ENCODE measurements around the gene PIGA. TPM values are rescaled to one million over a fixed set of nuclear protein-coding genes. Genes with fewer than 3 reads are reported as not detected.
"Not testable (repeated sequence)": the region's sequence is repeated elsewhere in the genome, so short reads cannot be mapped to it uniquely, and the experiment has no call there.

The PIGA gene
- total RNA-seq, 1 donor from 2014 or later, result 45.0 TPM

GRCh38 chrX:15310117-15310516 is 25.2 kb downstream of the PIGA start:
- Histone ChIP-seq H3K4me3 (ENCODE audit: low read depth, low read length) (no peak overlapping the region), H3K36me3 (ENCODE audit: control insufficient read depth, insufficient read depth, low read length) (no peaks in the 10 kb centered on the region), H3K27me3 (ENCODE audit: control insufficient read depth, insufficient read depth, low read length) (no peaks in the 10 kb centered on the region)
- DNase-seq (ENCODE audit: low read depth), result no peak
- FAIRE-seq, result no peak
- TF ChIP-seq, protein P1, sequence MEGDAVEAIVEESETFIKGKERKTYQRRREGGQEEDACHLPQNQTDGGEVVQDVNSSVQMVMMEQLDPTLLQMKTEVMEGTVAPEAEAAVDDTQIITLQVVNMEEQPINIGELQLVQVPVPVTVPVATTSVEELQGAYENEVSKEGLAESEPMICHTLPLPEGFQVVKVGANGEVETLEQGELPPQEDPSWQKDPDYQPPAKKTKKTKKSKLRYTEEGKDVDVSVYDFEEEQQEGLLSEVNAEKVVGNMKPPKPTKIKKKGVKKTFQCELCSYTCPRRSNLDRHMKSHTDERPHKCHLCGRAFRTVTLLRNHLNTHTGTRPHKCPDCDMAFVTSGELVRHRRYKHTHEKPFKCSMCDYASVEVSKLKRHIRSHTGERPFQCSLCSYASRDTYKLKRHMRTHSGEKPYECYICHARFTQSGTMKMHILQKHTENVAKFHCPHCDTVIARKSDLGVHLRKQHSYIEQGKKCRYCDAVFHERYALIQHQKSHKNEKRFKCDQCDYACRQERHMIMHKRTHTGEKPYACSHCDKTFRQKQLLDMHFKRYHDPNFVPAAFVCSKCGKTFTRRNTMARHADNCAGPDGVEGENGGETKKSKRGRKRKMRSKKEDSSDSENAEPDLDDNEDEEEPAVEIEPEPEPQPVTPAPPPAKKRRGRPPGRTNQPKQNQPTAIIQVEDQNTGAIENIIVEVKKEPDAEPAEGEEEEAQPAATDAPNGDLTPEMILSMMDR (IDR thresholded peaks at IDR 0.05; ENCODE audit: insufficient read depth, low read length, severe bottlenecking), result no peak

- not testable (repeated sequence) for DNase-seq (ENCODE audit: low read depth); H3K36me3 ChIP-seq (ENCODE audit: control insufficient read depth, insufficient read depth, low read length); FAIRE-seq; H3K27me3 ChIP-seq (ENCODE audit: control insufficient read depth, insufficient read depth, low read length); H3K4me3 ChIP-seq (ENCODE audit: low read depth, low read length)
Measured at GRCh38 chrX:15305899-15306298, 29.4 kb downstream of the PIGA start.

GRCh38 chrX:15301924-15302323 is 33.4 kb downstream of the PIGA start:
- no peak for FAIRE-seq
- TF ChIP-seq, protein P1 (IDR thresholded peaks at IDR 0.05; ENCODE audit: insufficient read depth, low read length, severe bottlenecking), result no peak
- H3K36me3 ChIP-seq (ENCODE audit: control insufficient read depth, insufficient read depth, low read length), result no peaks in the 10 kb centered on the region
- H3K27me3 ChIP-seq (ENCODE audit: control insufficient read depth, insufficient read depth, low read length), result no peaks in the 10 kb centered on the region
- DNase-seq (ENCODE audit: low read depth), result no peak
- no peak overlapping the region for H3K4me3 ChIP-seq (ENCODE audit: low read depth, low read length)

DNA sequence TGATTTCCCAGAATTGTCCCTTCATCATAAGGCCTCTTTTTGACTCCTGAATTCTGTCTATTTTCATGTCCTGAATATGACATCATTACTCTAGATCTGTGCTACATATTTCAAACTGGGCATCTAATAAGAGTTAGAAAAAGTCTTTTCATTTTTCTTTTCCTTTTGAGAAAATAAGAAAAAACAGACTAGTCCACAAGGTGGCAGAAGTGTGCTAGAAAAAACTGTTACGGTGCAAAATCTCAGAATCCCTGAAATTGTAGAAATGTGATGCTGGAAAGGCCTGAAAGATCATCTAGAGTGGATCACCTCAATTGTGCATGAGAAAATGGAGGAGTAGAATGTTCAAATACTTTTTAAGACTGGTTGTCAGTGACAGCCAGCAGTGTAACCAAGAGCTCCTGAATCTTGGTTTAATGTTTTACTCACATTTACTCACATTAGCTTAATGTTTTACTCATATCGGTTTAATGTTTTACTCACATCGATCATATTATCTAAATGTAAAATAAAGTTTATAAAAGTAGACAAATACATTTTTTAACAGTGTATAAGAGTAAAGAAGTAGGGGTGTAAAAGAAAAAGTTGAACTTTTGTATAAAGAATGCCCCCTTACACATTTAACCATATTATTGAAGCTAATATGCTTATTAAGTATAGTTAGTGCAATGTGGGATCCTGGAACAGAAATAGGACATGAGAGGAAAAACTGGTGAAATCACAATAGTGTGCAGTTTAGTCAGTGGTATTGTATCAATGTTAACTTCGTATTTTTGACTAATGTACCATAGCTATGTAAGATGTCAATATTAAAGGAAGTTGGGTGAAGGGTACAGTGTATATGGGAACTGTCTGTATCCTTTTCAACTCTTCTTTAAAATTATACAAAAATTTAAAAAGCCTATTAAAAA is 35.1 kb downstream of the PIGA start:
- TF ChIP-seq, protein P1 (IDR thresholded peaks at IDR 0.05; ENCODE audit: insufficient read depth, low read length, severe bottlenecking), result peak; percentile 20
- DNase-seq (ENCODE audit: low read depth) (no peak), FAIRE-seq (no peak)
- no peaks in the 10 kb centered on the region for H3K27me3 ChIP-seq (ENCODE audit: control insufficient read depth, insufficient read depth, low read length)
- no peak overlapping the region for H3K4me3 ChIP-seq (ENCODE audit: low read depth, low read length)
- no peaks in the 10 kb centered on the region for H3K36me3 ChIP-seq (ENCODE audit: control insufficient read depth, insufficient read depth, low read length)

DNA sequence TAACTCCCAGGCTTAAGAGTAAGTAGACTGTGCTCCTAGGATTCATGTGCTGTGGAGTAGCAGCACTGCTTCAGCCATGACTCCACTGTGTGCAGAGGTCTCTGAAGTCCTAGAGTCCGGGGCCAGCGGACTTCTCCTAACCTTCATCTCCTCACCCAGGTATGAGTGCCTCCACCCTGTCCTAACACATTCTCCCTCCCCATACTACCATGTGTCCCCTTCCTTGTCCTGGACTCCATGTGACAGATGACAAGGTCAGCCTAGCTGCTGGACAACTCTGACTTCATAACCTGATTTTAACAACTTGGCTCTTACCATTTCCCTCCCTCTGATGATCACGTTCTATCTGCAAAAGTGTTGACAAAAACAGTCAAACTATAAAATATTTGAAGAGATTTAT is 36.5 kb downstream of the PIGA start:
- FAIRE-seq, result no peak
- no peaks in the 10 kb centered on the region for H3K27me3 ChIP-seq (ENCODE audit: control insufficient read depth, insufficient read depth, low read length)
- no peaks in the 10 kb centered on the region for H3K36me3 ChIP-seq (ENCODE audit: control insufficient read depth, insufficient read depth, low read length)
- TF ChIP-seq, protein P1 (IDR thresholded peaks at IDR 0.05; ENCODE audit: insufficient read depth, low read length, severe bottlenecking), result no peak
- no peak overlapping the region for H3K4me3 ChIP-seq (ENCODE audit: low read depth, low read length)
- no peak for DNase-seq (ENCODE audit: low read depth)

GRCh38 chrX:15298201-15298600 is 37.1 kb downstream of the PIGA start:
- H3K4me3 ChIP-seq (ENCODE audit: low read depth, low read length), result no peak overlapping the region
- no peaks in the 10 kb centered on the region for H3K27me3 ChIP-seq (ENCODE audit: control insufficient read depth, insufficient read depth, low read length)
- DNase-seq (ENCODE audit: low read depth) (no peak), FAIRE-seq (no peak)
- H3K36me3 ChIP-seq (ENCODE audit: control insufficient read depth, insufficient read depth, low read length), result no peaks in the 10 kb centered on the region
- TF ChIP-seq, protein P1 (IDR thresholded peaks at IDR 0.05; ENCODE audit: insufficient read depth, low read length, severe bottlenecking), result no peak

All from bronchial epithelial cell (primary cell).